LHCN-M2 (cell line): ENCODE measurements around the gene ABCB8. TPM values are rescaled to one million over a fixed set of nuclear protein-coding genes. Genes with fewer than 3 reads are reported as not detected.

ENCODE experiments used
- DNase-seq: peaks from one replicate; pipeline ENCODE4 v3.0.0-alpha.2; 2012; ENCODE audit warnings: low read depth
- total RNA-seq: library from RNA; depleted of rRNA; stranded (reverse); fragments of >200 nt; gene quantifications from 2 replicates; pipeline ENCODE4 v1.2.3, GENCODE V29; 2014

Gene ABCB8
- total RNA-seq, 1 experiment from 2014 or later = 61.1 TPM

DNA sequence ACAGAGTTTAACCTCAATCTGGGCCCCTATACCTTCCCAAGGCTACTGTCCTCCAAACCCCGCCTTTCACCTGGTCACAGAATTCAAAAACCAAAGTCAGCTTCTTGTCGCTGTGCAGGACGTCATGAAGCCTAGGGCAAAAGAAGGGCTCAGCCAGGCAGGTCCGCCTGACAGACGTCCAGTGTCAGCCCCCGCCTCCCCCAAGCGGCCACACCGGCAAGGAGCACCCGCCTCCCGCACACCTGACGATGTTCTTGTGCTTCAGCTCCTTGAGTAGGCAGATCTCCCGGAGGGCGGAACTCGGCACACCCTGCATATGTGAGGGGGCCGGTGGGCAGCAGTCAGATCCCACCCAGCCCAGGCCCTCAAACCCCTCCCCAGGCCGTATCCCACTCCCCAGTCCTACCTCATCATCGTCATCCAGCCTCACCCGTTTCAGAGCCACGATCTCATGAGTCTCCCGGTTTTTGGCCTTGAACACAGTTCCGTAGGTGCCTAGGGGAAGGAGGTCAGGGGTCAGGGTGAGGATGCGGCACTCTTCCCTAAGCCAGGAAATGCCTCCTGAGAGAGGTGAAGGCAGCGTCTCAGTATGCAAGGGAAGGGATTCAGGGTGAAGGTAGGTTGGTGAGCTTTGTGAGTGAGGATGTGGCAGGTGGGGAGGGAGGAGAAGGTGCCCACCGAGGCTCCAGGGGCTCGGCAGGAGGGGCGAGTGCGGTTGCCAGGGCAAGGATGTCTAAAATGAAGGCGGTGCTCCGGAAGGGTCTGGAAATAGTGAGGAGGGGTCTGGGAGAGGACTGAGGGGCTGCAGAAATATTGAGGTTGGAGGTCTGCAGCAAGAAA lies 28.6 kb downstream of the ABCB8 start:
- no peak for DNase-seq

GRCh38 chr7:151057506-151057988 lies 29.3 kb downstream of the ABCB8 start, which contains the start of gene CDK5:
Gene CDK5, minus strand, starts transcription at chr7:151057897. Its CDS starts 49 bp downstream, at chr7:151057848.
- DNase-seq = no peak

- peak; percentile 100 for DNase-seq
Observed at GRCh38 chr7:151057989-151058780, 29.9 kb downstream of the ABCB8 start.

DNA sequence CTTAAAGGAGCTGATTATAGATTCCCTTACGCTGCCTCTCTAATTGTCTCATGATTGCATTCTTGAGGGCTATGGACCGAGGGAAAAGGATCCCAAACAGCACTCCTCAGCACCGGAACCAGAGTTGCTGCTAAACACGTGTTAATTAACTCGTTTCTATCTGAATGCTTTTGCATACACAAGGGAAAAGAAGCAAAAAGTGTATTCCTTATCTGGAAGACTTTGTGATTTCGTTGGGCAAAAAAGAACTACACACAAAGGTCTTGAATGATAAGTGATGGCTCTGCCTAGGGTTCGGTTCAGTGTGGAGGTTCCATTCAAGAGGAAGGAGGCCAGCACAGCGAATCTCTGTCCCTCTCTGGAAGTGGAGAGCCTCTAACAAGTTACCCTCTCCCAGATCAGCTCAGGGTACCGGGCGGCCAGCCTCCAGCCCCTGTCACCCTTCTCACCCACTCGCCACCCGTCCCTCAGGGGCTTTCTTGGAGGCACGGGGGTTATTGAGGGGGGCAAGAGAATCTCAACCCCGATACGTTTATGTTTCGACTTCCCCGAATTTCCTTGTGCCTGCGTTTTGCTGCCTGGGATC lies 30.6 kb downstream of the ABCB8 start:
- DNase-seq = no peak

- DNase-seq = peak; percentile 82
Observed at GRCh38 chr7:151059367-151060112, 31.3 kb downstream of the ABCB8 start, which contains the start of gene SLC4A2. Gene SLC4A2, plus strand, starts transcription at chr7:151059589. Its CDS starts 2,399 bp downstream, at chr7:151061988.

DNA sequence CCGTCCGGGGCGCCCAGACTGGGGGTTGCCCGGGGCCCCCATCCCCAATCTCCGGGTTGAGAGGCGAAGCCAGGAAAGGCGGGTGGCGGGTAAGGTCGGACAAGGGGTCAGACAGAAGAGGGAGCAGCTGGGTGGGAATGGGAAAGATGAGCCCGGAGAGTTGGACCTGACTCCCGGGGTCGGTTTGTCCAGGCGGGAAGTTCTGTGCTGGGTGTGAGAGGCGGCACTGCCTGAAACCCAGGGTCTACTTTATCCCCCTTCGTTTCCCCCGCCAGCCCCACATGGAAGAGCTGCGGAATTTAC lies 31.8 kb downstream of the ABCB8 start:
- DNase-seq = no peak

DNA sequence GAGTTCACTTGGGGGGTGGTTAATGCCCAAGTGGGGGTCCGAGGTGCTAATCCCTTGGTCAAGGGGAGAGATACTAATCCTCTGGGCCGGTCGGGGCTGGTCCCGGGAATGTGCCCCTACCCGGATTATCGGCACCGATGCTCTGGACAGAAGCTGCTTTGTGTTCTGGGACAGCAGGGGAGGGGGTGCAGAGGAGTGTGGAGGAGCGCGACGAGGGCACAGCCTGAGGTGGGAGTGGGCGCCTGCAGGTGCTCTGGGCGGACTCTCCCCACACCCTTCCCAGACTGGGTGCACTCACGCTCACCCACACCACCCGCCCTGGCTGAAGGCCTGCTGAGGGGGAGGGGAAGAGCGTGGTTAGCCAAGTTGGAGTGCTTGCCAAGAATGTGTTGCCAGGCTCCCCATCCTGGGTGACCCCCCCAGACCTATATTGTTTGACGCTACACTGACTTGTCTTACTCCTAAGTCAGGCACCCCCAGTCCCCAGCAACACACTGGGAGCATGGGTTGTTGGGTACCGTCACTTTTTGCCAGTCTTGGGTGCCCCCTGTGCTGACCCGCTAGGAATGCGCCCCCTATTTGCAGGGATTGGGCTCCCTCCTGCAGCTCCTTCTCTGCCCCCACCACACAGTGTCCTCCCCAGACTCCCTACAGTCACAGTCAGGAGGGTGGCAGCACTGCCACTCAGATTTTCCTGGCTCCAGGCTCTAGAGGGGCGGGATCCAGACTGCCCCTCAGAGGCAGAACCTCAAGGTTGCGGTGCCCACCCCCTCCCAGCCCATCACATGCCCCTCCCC lies 32.4 kb downstream of the ABCB8 start:
- DNase-seq = peak; percentile 68

DNA sequence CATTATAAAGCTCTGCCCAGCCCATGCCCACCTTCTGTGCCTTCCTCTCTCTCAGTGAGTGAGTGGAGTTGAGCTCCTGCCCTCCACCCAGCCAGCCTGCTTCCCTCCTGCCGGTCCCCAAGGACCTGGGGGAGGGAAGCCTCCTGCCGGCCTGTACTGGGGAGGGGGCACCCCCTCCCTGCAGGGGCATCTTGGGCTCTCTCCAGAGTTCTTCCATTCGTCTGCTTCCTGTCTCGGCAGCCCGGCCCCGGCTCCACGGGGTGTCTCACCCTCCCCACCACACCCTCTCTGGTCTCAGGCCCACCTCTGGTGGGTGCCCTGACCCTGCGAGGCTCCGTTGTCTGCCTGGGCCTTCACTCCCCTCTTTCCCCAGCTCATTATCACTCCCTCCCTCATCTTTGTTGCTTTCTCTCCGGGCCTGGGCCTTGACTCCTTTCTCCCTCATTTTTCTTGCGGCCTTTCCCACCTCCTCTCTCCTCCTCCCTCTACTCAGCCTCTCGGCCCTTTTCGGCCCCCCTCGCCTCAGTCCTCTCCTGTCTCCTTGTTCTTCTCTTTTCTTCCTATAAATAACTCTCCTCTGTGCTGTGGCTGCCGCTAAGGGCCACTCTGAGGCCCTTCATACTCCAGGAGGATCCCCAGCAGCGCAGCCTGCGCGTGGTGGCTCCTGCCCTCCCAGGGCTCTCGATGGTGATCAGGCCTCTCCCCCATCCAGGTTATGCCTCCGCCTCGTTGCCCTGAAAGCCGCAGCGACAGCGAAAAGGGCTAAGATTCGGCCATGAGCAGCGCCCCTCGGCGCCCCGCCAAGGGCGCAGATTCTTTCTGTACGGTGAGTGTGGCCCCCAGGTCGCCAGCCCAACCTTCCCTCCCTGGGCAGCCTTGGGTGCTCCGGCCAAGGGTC lies 33.2 kb downstream of the ABCB8 start:
- DNase-seq = no peak

GRCh38 chr7:151062111-151062398 lies 33.8 kb downstream of the ABCB8 start:
- no peak for DNase-seq

GRCh38 chr7:151062399-151063211 lies 34.4 kb downstream of the ABCB8 start:
- DNase-seq = peak; percentile 76

- peak; percentile 86 for DNase-seq
Observed at GRCh38 chr7:151063212-151063561, 34.9 kb downstream of the ABCB8 start.

DNA sequence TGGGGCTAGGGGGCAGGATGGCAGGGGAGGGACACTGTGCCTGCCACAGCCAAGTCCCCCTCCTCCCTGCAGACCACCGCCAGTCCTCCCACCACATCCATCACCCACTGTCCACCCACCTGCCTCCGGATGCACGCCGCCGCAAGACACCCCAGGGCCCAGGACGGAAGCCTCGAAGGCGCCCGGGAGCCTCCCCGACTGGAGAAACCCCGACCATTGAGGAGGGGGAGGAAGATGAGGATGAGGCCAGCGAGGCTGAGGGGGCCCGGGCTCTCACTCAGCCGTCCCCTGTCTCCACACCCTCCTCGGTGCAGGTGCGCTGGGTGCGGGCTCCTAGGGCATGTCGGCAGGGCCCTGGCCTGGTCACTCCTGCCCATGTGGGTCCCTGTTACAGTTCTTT lies 36.2 kb downstream of the ABCB8 start:
- no peak for DNase-seq

DNA sequence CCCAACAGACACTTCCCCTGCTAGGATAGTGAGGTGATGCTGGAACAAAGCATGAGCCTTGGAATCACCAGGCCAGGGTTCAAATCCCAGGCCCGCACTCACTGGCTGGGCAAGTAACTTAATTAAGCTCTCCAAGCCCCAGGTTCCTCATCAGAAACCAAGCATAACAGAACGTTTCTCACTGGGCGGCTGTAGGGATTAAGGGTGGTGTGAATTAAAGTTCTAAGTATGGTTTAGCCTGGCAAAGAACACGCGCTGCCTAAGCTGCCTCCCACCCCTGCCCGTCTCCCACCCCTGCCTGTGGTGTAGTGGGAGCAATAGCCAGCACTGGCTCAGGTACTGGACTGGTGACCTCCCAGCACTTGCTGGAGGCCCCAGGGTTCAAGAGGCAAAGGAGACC lies 36.7 kb downstream of the ABCB8 start:
- DNase-seq = no peak

- DNase-seq = no peak
Observed at GRCh38 chr7:151065516-151065915, 37.3 kb downstream of the ABCB8 start.

- DNase-seq = no peak
Observed at GRCh38 chr7:151066273-151066974, 38.2 kb downstream of the ABCB8 start.

GRCh38 chr7:151068069-151068773 lies 40.0 kb downstream of the ABCB8 start:
- peak; percentile 99 for DNase-seq

DNA sequence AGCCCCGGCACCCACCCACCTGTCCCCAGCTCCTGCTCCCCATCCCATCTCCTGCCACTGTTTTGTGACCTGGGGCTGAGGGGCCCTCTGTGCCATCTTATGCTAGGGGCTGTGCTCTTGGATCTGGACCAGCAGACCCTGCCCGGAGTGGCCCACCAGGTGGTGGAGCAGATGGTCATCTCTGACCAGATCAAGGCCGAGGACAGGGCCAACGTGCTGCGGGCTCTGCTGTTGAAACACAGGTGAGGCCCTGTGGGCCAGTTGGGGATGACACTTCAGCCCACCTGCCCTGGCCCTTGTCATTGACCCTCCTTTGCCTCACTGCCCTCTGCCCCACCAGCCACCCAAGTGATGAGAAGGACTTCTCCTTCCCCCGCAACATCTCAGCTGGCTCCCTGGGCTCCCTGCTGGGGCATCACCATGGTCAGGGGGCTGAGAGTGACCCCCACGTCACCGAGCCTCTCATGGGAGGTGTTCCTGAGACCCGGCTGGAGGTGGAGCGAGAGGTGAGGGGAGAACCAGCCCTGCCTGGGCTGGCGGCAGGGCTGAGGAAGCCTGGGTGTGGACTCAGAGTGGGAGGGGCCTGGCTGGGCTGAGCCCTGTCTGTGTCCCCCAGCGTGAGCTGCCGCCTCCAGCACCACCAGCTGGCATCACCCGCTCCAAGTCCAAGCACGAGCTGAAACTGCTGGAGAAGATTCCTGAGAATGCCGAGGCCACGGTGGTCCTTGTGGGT lies 41.8 kb downstream of the ABCB8 start:
- no peak for DNase-seq
